GM12878 (cell line): Measurements from ENCODE around the gene CHST13.

Source experiments
- BMI1 ChIP-seq: fragments of 450-650 bp; IDR thresholded peaks from 2 replicates; pipeline ENCODE4 v1.6.1; 2016; ENCODE audit warnings: mild to moderate bottlenecking, moderate library complexity, borderline replicate concordance
- TF ChIP-seq, protein P1 (sequence below), 3 experiments: IDR thresholded peaks in 2 of 3; conservative IDR thresholded peaks in 1 of 3; 2 replicates each; pipeline ENCODE4 v1.5.1; 2011; ENCODE audit warnings: low read depth in 3 of 3, low read length in 3 of 3, mild to moderate bottlenecking in 3 of 3, control low read depth in 2 of 3, moderate library complexity in 2 of 3, inconsistent platforms in 1 of 3, mixed read lengths in 1 of 3; ENCODE audit not compliant: control insufficient read depth in 2 of 3, insufficient read depth in 1 of 3; ENCODE audit errors: extremely low read depth in 1 of 3

DNA sequence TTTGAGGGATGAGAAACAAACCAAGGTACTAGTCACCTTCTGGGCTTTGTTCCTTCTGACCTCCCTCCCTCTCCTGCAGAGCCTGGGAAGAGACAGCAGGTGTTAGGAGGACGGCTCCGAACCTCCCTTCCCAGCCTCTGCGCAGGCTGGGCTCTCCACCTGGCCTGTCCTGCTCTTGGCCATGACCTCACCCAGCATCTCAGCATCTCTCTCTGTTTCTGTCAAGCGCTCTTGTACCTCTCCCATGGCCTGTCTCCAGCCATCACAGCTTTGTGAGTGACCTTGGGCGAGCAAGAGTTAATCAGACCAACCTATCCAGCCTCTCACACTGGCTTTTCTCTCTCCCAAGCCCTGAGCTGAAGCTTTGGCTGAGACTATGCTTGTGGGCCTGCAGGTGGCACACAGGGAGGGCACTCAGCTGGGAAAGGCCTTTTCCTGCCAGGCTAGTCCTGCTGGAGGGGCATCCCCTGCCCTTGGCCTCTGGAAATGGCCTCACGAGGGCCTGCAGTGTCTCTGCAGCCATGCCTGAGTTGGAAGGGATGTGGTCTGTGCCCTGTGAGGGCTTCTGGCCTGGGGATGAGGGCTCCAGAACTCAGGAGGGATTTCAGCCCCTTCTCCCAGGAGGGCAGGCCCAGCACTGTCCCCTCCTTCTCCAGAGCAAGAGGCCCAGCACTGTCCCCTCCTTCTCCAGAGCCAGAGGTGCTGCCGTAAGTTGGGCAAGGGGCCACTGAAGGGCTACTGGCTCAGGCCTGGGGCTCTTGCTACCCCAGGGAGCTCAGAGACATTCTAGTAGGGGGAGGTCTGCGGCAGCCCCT lies 2.1 kb downstream of the CHST13 start:
- TF ChIP-seq, protein P1, sequence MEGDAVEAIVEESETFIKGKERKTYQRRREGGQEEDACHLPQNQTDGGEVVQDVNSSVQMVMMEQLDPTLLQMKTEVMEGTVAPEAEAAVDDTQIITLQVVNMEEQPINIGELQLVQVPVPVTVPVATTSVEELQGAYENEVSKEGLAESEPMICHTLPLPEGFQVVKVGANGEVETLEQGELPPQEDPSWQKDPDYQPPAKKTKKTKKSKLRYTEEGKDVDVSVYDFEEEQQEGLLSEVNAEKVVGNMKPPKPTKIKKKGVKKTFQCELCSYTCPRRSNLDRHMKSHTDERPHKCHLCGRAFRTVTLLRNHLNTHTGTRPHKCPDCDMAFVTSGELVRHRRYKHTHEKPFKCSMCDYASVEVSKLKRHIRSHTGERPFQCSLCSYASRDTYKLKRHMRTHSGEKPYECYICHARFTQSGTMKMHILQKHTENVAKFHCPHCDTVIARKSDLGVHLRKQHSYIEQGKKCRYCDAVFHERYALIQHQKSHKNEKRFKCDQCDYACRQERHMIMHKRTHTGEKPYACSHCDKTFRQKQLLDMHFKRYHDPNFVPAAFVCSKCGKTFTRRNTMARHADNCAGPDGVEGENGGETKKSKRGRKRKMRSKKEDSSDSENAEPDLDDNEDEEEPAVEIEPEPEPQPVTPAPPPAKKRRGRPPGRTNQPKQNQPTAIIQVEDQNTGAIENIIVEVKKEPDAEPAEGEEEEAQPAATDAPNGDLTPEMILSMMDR (IDR thresholded peaks at IDR 0.05 in 2 of 3, conservative IDR thresholded peaks at IDR 0.05 in 1 of 3; ENCODE audit: control insufficient read depth in 2 of 3, extremely low read depth in 1 of 3, insufficient read depth in 1 of 3, low read depth in 3 of 3, low read length in 3 of 3) = no peak
- TF ChIP-seq BMI1 = no peak
